Fibroblast of peridontal ligament (primary cell): Measurements from ENCODE around the gene MYL11.
"Not testable (repeated sequence)": the region's sequence is repeated elsewhere in the genome, so short reads cannot be mapped to it uniquely, and the experiment has no call there.

Experiments
- DNase-seq: peaks from one replicate; pipeline ENCODE4 v3.0.0-alpha.2; 2010; ENCODE audit errors: extremely low read depth

The MYL11 gene, protein sequence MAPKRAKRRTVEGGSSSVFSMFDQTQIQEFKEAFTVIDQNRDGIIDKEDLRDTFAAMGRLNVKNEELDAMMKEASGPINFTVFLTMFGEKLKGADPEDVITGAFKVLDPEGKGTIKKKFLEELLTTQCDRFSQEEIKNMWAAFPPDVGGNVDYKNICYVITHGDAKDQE

DNA sequence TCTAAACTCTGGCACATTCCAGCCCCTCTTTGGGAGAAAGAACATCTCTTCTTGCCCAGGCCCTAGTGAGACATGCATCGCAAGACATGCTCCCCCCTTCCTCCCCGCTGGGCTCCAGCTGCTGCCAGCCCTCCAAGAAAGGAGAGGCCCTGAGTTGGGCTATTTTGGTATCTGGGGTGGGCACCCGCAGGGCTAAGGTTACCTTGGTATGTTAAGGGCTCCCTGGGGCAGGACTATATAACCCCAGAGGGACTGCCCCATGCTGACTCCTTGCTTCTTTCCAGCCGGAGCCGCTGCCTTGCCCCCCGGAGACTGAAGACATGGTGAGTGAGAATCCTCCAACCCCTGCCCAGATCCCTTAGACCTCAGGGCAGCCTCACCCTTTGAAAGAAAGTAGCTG is at the start of gene MYL11:
Gene MYL11 (plus strand): TSS at position 265 of the 400 bp plus-strand sequence. CDS start 56 bp downstream, at position 321.
- DNase-seq, result no peak

DNA sequence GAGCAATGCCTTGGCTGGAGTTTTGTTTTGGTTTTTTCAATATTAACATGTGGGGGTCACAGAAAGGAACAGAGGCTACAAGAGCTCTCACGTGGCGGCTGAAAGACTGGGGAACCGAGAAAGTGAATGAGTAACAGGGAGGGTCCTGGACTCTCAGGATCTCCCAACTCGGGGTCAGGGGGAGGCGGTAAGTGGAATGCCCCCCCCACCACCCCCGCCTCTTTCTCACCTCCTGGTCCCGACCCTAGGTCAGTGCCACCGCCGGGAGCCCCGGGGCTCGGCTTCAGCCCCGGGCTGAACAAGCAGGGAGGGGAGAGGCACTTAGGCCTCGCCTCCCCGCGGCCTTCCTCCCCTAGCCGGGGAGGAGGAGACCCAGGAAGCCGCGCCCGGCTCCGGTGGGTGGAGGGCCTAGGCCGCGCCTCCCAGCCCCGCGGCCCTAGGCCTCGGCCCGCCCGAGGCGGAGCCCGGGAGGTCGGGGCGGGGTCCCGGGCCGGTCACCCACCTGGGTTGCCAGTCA is 40.1 kb upstream of the MYL11 start:
- peak; percentile 58 for DNase-seq

DNA sequence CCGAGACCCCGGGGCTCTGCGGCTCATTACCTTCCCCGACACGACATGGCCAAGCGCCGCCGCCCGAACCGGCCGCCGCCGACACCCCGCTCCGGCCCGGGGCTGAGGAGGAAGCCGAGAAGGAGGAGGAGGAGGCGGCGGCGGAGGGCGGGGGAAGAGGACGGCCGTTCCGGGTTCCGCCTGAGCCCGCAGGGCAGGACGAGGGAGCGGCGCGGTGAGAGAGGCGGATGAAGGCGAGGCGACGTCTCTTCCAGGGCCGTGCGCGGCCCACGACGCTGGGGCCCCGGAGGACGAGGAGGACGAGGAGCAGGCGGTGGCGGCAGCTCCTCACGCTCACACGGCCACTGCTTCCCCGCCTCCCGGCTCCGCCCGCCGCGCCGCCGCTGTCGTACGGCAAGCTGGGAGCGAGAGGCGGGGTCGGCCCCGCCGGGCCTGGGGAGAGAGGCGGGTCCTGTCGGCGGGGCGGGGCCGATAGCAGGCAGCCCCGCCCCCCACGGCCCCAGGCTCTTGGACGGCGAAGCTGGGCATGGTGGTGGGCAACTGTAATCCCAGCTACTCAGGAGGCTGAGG is 39.5 kb upstream of the MYL11 start:
- peak; percentile 50 for DNase-seq

DNA sequence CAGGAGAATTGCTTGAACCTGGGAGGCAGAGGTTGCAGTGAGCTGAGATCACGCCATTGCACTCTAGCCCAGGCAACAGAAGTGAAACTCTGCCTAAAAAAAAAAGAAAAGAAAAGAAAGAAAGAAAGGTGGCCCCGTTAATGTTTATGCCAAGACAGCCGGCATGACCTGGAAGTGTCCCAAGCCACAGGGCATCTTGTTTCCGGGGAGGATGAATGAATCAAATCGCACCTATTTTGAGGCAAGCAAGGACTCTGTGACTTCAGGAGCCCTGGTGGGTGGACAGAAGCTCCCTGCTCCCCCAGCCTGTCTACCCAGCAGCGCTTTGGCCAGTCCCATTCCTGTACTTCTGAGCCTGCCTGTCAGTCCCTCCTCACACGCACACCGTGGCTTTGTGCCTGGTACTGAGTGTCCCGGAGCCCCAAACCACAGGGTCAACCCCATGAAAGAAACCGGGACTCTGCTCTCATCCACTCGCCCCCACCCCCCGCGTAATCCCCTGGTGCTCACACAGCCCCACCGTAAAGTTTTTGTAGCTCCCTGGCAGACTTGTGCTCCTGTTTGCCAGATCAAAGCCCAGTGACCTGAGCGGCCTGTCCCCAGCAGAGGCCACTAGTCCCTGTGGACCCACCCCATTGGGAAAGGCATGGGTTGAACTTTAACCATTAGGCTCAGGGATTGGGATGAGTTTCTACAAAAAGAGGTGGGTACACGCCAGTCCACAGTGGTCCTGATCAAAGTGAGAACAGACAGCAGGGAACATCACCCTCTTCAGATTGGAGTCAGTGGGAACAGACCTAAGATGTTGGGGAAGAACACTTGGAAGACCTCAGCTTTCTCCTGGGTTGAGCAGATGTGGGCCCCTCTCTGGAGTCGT is 38.8 kb upstream of the MYL11 start:
- peak; percentile 37 for DNase-seq

DNA sequence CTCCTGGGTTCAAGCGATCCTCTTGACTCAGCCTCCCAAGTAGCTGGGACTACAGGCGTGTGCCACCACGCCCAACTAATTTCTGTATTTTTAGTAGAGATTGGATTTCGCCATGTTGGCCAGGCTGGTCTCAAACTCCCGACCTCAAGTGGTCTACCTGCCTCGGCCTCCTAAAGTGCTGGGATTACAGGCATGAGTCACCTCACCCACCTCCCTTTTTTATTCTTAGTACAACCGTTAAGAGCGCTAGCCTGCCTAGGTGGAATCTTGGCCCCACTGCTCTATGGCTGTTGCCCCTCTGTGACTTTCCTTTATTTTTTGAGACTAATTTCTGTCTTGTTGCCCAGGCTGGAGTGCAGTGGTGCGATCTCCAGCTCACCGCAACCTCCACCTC is 36.6 kb upstream of the MYL11 start:
- not testable (repeated sequence) for DNase-seq

DNA sequence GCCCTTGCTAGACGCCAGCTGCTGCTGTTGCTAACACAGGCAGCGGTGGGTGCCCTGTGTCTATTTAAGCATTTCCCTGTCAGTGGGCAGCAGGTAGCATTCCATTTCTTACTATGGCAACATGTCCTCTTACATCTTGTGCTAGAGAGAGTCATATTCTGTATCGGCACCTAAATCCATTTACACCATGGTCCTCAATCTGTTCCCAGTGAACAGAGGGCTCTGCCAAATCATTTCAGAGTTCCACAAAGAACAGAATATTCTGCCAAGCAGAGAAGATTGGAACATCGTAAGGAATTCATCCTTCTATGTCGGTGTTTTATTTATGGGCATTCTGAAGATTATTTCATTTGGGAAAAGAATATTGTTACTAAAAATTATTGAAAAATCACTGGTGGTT is 35.9 kb upstream of the MYL11 start:
- DNase-seq, result not testable (repeated sequence)

DNA sequence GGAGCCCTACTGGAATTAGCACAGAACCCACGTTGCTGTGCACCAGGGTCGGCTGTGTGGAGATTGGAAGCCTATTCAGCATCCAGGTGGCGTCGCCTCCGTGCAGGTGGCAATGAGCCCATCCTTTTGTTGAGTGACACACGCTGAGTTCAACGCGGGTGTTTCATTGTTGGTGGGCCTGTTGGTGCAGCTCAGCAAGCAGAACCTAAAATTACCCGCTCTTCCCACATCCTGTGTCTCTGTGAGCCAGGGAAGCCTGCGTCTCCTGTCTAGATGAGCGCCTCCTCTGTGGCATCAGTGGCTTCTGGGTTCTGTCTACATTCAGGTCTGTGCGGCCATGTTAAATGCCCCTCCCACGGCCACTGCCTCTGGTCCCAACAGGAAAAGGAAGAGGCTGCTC is 34.0 kb upstream of the MYL11 start:
- DNase-seq, result no peak

DNA sequence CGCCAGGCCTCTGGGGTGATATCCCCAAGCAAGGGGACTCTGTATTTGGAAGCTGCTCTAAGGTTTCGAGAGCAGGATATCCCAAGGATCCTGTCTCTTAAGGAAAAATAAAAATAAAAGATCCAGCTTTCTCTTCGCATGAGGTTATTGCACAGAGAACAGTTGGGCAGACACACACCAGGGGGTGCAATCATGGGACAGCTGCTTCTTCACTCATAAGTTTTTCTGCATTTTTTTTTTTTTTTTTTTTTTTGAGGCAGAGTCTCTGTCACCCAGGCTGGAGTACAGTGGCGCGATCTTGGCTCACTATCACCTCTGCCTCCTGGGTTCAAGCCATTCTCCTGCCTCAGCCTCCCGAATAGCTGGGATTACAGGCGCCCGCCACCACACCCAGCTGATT is 32.6 kb upstream of the MYL11 start:
- DNase-seq, result not testable (repeated sequence)

DNA sequence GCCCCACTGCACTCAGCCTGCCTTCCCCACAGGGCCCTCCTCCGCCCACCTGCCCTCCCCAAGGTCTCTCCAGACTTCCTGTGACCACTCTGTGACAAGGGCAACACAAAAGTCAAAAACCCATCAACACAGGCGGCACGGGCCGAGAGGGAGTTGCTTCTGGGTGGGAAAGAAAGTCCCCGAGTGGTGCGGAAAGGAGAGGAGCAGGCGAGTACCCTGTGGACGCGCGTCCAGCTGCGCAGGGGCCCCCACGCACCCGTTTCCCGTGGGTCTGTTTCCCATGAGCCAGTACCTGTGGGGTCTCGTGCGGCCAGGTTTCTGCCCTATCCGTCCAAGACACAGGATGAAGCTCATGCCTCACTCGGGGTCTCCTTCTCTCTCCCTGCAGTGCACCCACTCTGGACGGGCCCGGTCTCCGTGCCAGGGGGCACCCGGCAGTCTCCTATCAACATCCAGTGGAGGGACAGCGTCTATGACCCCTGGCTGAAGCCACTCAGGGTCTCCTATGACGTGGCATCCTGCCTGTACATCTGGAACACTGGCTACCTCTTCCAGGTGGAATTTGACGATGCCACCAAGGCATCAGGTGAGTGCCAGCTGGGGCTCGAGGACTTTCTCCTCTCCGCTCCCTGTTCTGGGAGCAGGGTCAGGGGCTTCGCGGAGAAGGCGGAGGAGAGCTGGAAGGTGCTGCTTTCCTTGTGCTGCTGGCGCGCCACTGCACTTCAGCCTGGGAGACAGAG is 31.7 kb upstream of the MYL11 start:
- DNase-seq, result no peak

DNA sequence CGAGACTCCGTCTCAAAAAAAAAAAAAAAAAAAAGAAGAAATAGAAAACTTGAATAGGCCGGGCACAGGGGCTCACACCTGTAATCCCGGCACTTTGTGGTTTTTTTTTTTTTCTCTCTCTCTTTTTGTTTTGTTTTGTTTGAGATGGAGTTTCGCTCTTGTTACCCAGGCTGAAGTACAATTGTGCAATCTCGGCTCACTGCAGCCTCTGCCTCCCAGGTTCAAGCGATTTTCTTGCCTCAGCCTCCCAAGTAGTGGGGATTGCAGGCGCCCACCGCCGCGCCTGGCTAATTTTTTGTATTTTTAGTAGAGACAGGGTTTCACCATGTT is 31.1 kb upstream of the MYL11 start:
- DNase-seq, result not testable (repeated sequence)

DNA sequence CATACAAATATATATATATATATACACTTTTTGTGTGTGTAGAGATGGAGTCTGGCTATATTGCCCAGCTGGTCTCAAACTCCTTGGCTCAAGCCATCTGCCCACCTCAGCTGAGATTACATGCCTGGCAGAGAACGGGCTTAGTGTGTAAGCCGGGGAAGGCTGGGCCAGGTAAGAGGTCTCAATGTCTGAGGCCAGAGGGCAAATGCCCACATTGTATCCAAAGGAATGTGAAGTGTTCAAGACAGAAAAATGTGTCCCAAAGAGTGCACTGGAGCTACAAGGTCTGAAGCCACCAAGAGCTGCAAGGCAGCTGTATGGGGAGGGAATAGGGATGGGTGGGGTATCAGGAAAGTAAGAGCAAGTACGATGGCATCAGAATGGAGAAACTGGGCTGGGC is 28.3 kb upstream of the MYL11 start:
- no peak for DNase-seq

DNA sequence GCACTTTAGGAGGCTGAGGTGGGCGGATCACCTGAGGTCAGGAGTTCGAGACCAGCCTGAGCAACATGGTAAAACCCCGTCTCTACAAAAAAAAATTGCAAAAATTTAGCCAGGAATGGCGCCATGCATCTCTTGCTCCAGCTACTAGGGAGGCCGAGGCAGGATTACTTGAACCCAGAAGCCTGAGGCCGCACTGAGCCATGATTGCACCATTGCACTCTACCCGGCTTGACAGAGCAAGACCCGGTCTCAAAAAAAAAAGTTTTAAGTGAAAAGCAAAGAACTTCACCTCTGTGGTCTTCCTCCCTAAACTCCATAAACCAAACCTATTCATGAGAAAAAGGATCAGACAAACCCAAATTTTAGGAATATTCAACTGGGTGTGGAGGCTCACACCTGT is 26.5 kb upstream of the MYL11 start:
- no peak for DNase-seq

DNA sequence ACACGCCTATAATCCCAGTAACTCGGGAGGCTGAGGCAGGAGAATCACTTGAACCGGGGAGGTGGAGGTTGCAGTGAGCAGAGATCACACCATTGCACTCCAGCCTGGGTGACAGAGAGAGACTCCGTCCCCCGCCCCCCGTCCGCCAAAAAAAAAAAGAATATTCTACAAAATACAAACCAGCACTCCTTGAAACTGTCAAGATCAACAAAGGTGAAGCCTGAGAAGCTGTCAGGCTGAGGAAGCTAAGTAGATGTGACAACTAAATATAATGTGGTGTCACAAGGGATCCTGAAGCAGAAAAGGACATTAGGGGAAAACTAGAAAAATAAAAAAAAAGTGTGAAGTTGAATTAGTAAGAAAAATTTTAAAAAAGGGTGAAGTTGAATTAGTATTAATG is 25.7 kb upstream of the MYL11 start:
- DNase-seq, result no peak

DNA sequence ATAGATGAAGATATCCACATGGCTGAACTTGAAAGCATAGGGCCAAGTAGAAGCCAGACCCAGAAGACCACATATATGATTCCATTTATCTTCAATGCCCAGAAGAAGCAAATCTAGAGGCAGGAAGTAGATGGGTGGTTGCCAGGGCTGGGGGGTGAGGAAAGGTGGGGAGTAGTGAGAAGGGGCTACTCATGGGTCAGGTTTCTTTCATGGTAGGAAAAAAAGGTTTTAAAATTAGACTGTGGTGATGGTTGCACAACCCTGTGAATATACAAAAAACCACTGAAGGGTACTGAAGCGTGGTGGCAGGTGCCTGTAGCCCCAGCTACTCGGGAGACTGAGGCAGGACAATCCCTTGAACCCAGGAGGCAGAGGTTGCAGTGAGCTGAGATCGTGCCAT is 24.9 kb upstream of the MYL11 start:
- no peak for DNase-seq

DNA sequence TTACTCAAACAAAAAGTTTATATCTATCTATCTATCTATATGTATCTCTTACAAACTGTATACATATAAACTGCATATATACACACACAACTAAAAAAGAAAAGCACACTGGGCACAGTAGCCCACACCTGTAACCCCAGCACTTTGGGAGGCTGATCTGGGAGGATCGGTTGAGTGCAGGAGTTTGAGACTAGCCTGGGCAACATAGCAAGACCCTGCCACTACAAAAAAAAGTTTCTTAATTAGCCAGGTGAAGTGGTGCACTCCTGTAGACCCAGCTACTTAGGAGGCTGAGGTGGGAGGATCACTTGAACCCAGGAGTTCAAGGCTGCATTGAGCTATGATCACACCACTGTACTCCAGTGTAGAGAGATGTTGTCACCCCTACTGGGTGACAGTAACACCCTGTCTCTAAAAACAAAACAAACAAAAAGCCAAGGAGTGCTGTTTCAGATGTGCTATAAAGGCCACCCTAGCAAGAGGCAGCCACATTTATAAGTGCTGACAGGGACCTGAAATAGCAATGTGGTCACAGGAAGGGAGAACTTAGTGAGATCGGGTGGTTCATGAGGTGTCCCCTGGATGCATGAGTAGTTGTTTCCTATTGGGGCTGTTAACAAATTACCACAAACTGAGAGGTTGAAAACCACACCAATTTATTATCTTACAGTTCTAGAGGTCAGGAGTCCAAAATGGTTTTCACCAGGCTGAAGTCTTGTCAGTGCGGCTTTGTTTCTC is 24.3 kb upstream of the MYL11 start:
- DNase-seq, result no peak

DNA sequence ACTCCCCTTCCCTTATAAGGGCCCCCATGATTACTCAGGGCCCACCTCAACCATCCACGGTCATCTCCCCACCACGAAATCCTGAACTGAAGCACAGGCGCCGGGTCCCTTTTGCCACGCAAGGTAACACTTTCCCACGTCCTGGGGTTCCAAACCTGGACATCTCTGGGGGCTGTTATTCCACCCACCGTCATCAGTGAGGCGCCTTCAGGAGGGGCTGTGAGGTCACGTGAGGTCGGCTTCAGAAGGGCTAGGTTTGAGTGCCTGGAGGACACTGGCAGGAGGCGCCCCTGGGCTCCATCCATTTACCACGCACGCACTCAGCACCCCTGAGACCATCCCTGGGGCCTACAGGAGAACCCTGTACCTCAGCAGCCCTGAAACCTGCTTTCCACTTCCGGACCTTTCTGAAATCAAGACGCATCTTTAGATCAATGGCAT is 23.6 kb upstream of the MYL11 start:
- DNase-seq, result no peak

DNA sequence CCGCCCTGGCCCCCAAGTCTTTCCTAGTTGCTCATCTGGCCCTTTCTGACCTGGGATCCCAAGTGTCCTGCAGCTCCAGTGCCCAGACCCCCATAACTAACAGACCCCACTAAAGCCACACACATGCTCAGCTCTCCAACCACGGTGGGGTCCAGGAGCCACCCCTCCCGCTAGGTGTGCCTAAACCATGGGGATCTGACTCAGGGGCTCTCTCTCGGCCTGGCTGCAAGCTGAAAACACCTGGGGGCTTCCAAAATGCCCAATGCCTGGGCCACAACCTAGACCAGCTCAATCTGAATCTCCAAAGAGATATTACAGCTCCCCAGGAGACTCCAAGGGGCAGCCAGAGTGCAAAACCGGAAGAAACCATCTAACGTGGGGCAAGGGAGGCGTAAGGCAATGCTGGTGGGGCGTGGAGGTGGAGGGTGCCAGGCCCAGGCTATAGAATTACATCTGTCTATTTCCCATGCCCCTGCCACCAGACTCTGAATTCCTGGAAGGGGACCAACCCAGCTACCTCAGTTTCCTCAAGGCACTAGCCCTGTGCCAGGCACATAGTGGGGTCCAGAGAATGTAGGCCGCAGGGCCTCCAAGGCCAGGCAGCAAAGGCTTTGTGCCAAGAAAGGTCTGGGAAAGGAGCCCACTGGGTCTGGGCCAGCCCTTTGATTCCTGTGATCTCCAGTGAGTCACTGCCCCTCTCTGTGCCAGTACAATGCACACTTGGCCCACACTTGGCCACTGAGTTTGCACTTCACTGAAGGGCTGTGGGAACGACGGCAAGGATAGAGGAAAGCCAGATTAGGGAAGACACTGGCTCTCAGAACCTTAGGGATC is 22.8 kb upstream of the MYL11 start:
- DNase-seq, result peak; percentile 96

DNA sequence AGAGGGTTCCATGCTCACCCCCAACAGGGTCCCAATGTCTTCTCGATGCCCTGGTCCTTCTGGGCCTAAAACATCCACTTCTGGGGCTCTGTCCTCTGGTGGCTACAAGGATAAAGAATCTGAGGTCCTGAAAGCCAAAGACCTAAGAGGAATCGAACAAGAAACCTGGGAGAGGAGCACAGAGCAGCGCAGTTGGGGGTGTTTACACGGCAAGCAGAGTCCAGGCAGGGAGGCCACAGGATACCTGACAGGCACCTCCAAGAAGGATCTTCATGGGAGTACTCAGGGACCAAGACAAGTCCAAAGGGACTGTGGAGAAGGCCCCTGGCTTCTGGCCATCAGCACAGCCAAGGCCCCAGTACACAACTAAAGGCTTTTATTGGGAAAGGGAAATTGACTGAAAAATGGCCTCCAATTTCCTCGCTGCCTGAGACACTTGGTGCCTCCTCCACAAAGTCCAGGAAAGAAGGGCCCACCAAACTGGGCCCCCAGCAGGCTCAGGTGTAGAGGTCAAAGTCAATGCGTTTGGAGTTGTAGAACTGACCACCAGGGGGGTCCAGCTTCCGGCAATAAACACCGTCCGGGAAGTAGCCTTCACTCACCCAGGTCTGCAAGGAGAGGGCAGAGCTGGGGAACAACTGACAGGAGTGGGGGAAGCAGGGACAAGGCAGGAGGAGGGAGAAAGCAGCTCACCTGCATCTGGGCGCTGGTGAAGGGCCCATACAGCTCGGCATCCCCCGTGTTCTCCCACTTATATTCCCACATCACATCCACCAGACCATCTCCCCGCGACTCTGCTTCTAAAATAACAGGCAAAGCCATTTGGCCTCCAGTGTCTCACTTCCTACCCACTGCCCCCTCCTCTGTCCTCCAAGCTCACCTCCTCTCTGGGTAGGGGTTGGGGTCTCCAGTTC is 21.9 kb upstream of the MYL11 start:
- no peak for DNase-seq

DNA sequence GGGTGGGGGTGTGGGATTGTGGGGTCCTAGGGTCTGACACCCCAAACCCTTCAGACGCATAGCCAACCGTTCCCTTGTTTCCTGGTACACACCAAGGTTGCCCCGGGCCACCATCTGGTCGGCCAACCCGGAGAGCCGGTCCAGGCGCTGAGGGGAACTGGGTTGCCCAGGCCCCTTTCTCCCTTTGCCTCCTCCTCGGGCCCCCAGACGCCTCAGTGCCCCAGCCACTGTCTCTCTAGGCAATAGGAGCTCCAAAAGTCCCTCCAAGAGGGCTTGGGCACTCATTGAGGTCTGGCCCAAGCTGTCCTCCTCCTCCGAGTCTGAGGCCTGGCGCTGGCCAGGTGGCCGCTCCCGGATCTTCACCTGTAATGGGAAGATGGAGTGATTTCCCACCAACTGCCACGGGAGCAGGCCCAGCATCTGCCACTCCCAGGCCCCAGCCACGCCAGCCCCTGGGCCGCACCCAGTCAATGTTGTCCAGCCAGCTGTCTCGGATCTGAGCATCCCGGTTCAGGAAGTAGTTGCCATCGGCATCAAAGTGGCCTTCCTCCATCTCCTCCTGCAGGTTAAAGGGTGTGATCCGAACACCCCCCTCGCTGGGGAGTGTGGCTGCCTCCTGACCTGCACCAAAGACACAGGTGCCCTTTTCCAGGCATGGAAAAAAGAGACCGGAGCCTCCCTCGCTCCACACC is 21.0 kb upstream of the MYL11 start:
- no peak for DNase-seq
